Hindlimb muscle (tissue), 1 donor: ENCODE results near the gene IQCB1. TPM values are rescaled to one million over a fixed set of nuclear protein-coding genes. Genes with fewer than 3 reads are reported as not detected.
"Not testable (repeated sequence)": the region's sequence is repeated elsewhere in the genome, so short reads cannot be mapped to it uniquely, and the experiment has no call there.

Source experiments
- DNase-seq: peaks from one replicate; pipeline ENCODE4 v3.0.0-alpha.2; 2013
- polyA plus RNA-seq: library from polyadenylated mRNA; unstranded; fragments of 120-200 nt; gene quantifications from one replicate; pipeline ENCODE4 v1.2.1, GENCODE V29; 2013; ENCODE audit not compliant: insufficient read length

Gene IQCB1
- polyA plus RNA-seq, 1 donor = 20.5 TPM

DNA sequence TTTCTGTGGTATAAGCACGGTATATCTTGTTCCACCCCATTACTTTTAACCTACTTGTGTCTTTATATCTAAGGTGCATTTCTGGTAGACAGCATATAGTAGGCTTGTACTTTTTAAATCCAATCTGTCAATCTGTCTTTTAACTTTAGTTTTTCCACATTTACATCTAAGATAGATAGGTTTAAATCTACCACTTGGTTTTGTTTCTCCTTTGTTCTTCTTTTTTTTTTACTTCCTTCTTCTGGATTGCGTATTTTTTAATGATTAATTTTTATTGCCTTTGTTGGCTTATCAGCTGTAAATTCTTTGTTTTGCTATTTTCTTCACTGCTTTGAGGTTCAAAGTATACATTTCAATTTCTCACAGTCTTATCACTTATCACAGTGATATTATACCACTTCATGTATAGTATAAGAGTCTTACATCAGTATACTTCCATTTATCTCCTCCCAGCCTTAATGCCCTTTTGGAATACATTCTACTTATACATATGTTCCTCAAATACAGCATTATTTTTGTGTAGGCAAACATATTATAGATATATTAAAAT is 31.0 kb downstream of the IQCB1 start:
- no peak for DNase-seq

GRCh38 chr3:121800906-121801305 is 34.0 kb downstream of the IQCB1 start:
- no peak for DNase-seq

DNA sequence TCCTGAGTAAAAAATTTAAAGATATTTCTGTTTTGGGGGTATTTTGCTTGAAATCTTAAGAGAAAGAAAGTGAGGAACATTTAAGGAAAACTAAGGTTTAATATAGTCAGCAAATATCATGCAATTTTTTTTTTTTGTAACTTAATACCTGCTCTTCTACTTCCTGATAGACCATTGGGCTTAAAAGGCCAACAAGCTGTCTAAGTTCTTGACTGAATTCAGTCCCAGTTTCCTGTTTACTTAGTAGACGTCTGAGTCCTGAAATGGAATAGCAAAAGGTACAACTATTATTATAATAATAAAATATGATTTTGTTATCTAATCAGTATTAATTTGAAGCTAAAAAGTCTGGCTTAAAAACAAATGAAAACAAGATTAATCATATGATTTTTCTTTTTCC is 37.9 kb downstream of the IQCB1 start:
- no peak for DNase-seq

DNA sequence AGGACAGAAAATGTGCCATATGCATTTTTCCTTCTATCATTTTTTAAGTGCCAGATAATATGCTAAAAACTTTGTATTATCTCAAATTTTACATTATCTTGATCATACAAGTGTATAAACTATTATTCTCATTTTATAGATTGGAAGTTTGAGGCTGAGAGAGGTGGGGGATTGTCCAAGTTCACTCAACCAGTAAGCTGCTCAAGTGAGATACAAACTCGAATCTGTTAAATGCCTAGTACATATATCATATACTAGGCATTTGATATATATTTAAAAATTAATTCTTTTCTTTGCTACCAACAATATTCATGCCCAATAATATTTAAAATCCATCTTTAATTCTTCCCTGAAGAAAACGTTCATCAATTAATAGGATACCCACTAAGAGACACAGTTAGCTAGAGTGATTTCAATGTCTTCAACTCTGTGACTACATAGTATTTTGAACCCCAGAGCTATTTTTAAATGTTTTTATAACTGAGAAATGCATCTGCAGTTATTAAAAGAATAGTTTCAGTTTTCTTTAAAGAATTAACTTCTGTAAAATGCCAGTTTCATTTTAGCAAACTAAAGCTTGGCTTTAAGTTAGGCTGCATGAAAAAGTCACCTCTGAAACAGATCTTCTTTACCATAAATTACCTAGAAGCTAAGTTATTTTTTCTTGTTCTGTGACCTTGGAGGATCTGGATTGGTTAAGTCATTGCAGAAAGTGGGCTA is 40.4 kb downstream of the IQCB1 start:
- no peak for DNase-seq

DNA sequence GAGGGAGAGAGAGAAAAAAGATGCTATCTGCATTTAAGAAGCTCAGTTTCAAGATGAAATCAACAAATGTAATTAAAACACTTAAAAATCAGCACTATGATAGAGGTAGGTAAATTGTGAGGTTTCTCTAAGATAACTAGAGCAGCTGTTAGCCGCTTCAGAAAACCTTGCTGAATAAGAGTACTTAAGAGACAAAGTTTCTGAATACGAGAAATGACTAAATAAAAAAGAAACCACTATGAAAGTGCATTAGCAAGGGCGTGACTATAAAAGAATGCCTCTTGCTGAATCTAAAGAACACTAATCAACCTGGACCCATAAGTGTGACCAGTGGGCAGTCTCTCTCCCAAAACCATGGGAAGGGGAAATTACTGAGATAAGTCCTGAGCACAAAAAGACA is 41.8 kb downstream of the IQCB1 start:
- no peak for DNase-seq

GRCh38 chr3:121786485-121786884 is 48.4 kb downstream of the IQCB1 start:
- DNase-seq = no peak

DNA sequence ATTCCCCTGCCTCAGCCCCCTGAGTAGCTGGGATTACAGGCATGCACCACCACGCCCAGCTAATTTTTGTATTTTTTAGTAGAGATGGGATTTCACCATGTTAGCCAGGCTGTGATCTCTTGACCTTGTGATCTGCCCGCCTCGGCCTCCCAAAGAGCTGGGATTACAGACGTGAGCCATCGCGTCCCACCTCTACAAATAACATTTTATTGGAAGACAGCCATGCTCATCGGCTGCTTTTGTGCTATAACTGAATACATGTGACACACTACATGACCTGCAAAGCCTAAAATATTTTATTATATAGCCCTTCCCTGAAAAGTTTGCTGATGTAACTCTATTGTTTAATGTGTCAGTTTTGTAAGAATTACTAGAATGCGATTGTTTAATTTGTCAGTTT is 52.1 kb downstream of the IQCB1 start:
- not testable (repeated sequence) for DNase-seq

- no peak for DNase-seq
Measured at GRCh38 chr3:121781611-121782010, 53.2 kb downstream of the IQCB1 start.

DNA sequence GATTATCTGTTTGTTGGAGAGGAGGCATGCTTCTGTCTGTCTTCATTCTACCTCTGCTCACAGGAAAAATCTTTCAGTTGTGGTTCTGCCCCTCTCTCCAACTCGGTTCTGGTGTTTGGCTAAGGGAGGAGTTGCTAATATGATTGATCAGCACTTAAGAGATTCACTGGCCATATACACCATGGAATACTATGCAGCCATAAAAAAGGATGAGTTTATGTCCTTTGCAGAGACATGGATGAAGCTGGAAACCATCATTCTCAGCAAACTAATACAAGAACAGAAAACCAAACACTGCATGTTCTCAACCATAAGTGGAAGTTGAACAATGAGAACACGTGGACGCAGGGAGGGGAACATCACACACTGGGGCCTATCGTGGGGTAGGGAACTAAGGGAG is 59.8 kb downstream of the IQCB1 start:
- not testable (repeated sequence) for DNase-seq

DNA sequence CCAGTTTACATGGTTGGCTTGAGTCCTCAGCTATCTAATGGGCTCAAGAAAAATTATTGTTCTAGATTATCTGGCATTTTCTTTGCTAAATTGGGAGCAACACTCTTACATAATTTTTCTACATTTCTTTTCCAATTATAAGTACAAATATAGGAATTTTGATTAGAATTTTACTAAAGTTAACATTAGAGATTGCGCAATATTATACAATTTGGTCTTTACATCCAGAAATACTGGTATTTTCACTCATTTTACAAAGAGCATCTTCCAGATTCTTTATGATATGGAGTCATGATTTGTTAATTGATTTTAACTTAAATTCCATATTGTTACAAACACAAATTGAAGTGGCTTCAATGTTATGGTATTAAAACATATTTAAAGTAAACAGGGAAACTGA is 65.6 kb downstream of the IQCB1 start:
- DNase-seq = no peak

DNA sequence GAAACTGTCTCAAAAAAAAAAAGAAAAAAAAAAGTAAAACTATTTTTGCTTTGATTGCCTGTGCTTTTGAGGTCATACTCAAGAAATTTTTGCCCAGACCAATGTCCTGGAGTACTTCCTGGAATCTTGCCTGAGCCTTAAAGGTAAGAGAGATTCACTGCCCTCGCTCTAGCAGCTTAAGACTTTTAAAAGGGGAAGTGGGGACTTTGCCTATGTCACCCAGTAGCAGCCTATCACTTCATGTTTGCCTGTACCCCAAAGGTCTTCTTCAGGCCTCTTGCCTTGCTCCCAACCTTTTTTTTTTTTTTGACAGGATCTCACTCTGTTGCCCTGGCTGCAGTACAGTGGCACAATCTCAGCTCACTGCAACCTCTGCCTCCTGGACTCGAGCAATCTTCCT is 66.4 kb downstream of the IQCB1 start:
- DNase-seq = no peak

- no peak for DNase-seq
Measured at GRCh38 chr3:121759541-121760202, 75.2 kb downstream of the IQCB1 start.

DNA sequence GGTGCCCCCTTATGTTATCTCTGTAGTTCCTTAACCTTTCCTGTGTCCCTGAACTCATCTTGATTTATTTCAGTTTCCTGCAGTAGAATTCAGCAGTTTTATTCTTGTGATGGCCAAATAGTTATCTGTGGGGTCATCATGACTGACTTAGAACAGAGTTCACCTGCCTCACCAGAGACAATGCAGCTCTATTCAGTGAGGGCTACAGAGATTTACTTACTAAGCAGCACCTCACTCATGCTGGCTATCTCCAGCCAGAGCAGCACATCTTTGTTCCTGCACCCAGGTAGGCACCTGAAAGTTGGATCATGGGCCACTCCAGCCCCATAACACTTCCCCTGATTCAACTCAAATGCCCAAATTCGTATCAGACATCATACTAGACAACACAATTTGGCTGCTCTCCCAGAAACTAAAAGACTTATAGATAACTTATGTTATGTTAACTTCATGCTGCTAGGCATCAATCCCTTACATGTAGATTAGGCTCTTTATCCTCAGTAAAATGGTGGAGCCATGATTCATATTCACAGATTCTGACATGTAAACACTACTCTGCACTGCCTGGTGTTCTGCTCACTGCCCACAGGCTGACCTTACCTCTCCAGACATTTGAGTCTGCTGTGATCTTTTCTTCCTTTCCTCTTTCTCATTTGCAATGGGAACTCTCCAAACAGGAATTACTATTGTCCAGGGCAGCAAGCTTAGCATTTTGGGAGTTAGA is 76.0 kb downstream of the IQCB1 start:
- no peak for DNase-seq

DNA sequence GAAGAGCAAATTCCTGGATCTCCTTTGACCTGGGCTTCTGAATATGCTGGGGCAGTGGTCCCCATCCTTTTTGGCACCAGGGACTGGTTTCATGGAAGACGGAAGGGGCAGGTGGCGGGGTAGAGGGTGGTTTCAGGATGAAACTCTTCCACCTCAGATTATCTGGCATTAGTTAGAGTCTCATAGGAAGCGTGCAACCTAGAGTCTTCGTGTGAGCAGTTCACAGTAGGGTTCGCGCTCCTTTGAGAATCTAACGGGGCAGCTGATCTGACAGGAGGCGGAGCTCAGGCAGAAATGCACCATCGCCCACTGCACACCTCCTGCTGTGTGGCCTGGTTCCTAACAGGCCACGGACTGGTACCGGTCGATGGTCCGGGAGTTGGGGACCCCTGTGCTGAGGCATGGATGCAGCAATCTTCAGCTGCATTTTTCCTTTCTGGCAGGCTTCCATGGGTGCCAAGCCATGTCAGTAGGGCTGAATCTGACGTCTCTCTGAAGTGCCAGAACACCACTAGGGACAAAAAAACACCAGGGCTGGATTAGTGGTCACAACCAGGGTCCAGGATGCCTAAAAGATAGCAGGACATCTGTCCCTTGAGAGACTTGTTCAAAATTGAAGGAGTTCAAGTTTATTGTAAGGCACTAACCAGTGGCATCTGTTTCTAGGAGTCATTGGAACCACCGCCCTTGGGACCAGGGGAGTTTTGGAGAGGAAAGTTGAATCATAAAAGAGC is 76.9 kb downstream of the IQCB1 start:
- DNase-seq = no peak

DNA sequence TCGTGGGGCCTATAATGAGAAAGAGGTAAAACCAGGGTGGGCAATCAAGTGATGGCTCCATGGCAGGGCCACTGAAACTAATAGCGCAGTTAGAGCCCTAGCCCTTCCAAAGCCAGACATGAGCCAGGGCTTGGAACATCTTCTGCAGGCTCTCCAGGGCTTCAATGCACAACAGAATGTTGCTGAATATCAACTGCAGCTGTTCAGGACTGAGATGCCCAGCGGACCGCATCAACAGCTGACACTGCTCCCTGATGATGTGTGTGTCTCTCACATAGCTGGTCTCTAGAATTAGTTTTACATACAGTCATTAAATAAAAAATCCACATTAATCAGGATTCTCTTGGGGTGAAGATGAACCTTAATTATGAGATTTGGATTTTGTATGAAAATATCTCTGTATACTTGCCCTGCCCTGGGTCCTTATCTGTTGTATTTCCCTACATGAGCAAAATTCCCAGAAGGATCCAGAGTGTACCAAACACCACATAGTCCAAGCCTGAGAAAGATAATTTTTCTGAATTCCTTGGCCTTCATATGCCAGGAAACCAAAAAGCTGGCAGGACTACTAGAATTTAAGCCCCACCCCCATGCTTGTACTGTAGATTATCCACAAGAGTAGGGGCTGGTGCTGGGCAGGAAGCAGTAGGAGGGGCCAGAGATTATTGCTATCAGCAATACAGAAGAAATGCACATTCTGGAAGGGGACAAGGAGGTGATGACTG is 77.6 kb downstream of the IQCB1 start:
- DNase-seq = peak; percentile 10

DNA sequence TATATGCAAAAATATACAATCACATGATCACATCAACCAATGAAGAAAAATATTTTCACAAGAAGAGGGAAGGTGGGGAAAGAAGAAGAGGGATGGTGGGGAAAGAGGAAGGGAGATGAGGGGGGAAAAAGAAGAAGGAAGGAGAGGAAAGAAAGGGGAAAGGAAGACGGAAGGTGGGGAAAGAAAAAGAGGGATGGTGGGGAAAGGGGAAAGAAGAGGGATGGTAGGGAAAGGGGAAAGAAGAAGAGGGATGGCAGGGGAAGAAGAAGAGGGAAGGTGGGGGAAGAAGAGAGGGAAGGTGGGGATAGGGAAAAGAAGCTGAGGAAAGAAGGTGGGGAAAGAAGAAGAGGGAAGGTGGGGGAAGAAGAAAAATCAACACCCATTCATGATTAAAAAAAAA is 82.1 kb downstream of the IQCB1 start:
- DNase-seq = no peak

- DNase-seq = no peak
Measured at GRCh38 chr3:121752261-121752660, 82.6 kb downstream of the IQCB1 start.

DNA sequence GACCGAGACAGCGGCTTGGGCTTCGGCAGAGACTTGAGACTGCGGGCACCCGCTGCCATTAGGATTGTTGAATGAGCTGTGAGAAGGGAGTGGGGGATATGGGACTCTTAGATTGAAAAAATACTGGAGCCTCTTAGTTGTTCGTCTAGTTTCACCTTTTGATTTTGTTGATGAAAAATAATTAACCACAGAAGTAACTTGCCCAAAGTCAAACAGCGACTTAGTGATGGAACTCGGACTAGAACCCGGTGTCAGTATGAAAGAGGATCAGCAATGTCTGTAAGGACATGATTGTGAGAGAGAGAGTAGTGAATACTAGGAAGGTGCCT is 84.8 kb downstream of the IQCB1 start:
- DNase-seq = no peak

GRCh38 chr3:121749276-121750086 is 85.4 kb downstream of the IQCB1 start, which contains the start of gene GOLGB1:
Gene GOLGB1 (minus strand): TSS chr3:121749741. CDS start chr3:121730971, 18,770 bp downstream.
- DNase-seq = peak; percentile 96

GRCh38 chr3:121748680-121749275 is 86.1 kb downstream of the IQCB1 start:
- DNase-seq = no peak

DNA sequence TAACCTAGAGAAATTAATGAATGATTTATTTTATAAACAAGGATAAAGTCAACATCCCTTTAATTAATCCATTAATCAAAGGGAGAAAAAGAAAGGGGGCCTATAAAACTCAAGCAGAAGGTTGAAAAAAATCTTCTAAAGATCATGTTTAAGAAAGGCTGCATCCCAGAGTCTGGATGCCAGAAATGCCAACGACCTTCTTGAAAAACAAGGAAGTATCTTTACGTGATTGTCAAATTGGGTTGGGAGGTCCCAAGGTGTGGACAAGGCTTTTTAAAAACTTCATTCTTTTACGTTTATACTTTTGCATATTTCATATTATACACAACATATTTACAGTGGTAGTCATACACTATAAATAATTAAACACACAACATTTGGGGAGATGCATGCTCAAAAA is 86.9 kb downstream of the IQCB1 start:
- DNase-seq = no peak
